Esophagus squamous epithelium (tissue), 5 donors: ENCODE results near the gene MAP2K5. TPM values are rescaled to one million over a fixed set of nuclear protein-coding genes. Genes with fewer than 3 reads are reported as not detected.

Experiments used
- DNase-seq: peaks from one replicate; lab custom pipeline; 2025; lab: John Stamatoyannopoulos, UW
- H3K27ac ChIP-seq, 4 donors: fragments of 200-600 bp; sonication (generic); one replicate each; pipeline ENCODE4 v1.5.1; 2016 to 2019; ENCODE audit warnings: mild to moderate bottlenecking in 1 of 4
- H3K27me3 ChIP-seq, 4 donors: fragments of 200-600 bp; sonication (generic); 1 replicate in 3 of 4; 2 replicates in 1 of 4; pipeline versions ENCODE4 v1.5.1 to v1.6.0; 2017 to 2021; ENCODE audit warnings: antibody characterized with exemption in 1 of 4
- H3K36me3 ChIP-seq, 3 donors: fragments of 200-600 bp; sonication (generic); one replicate each; pipeline ENCODE4 v1.5.1; 2016 to 2019
- H3K4me1 ChIP-seq, 3 donors: fragments of 200-600 bp; sonication (generic); one replicate each; pipeline ENCODE4 v1.5.1; 2017 to 2019
- H3K4me3 ChIP-seq, 4 donors: fragments of 200-600 bp; sonication (generic); 1 replicate in 3 of 4; 2 replicates in 1 of 4; pipeline ENCODE4 v1.5.1; 2016 to 2019; ENCODE audit warnings: mild to moderate bottlenecking in 2 of 4, moderate library complexity in 1 of 4
- H3K9me3 ChIP-seq, 3 donors: fragments of 200-600 bp; sonication (generic); one replicate each; pipeline ENCODE4 v1.5.1; 2016 to 2019
- POLR2A ChIP-seq, 4 donors: fragments of 450-650 bp; IDR thresholded peaks; one replicate each; pipeline ENCODE4 v1.6.1; 2017; ENCODE audit warnings: antibody characterized with exemption in 4 of 4, mild to moderate bottlenecking in 4 of 4, moderate library complexity in 3 of 4
- WGBS, 2 donors: methylation state at CpG; one replicate each; pipeline ENCODE4 v1.1.5; 2018; 5-methylcytosine and 5-hydroxymethylcytosine counted together
- intact Hi-C: fragments of 100-400 bp; cut with DNase I; formaldehyde crosslinking; loops from one replicate; pipeline ENCODE4 v1.15.0; 2022
- total RNA-seq, 4 donors: library from RNA; depleted of rRNA; stranded (reverse); fragments of >200 nt; gene quantifications; one replicate each; pipeline ENCODE4 v1.1.0, GENCODE V29; 2016
- TF ChIP-seq, protein P1 (sequence below), 6 experiments: fragments of 450-650 bp in 4 of 6; fragments of 200-600 bp in 2 of 6; sonication (generic) in 2 of 6; IDR thresholded peaks; one replicate each; pipeline ENCODE4 v1.5.1; 2016 to 2019; ENCODE audit warnings: antibody characterized with exemption in 6 of 6, mild to moderate bottlenecking in 4 of 6, moderate library complexity in 4 of 6
- donor health status: DM: yes; HTN: yes; CAD: no.

The MAP2K5 gene
- total RNA-seq, 4 donors from 2014 or later = 5.8 to 8.0 (median 7.0) TPM

DNA sequence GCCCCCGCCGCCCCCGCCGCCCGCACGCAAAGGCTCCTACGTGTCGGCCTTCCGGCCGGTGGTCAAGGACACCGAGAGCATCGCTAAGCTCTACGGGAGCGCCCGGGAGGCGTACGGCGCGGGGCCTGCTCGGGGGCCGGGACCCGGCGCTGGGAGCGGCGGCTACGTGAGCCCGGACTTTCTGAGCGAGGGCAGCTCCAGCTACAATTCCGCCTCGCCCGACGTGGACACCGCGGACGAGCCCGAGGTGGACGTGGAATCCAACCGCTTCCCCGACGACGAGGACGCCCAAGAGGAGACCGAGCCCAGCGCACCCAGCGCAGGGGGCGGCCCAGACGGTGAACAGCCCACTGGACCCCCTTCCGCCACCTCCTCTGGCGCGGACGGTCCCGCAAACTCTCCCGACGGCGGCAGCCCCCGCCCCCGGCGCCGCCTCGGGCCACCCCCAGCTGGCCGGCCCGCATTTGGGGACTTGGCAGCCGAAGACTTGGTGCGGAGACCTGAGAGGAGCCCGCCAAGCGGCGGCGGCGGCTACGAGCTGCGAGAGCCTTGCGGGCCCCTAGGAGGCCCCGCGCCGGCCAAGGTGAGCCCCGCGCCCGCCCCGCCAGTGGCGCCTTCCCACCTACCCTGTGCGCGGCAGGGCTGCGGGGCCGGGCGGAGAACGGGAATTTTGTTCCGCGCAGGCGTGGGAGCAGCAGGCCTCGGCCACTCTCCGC, 285.2 kb downstream of the MAP2K5 start:
- no peaks in the 10 kb centered on the region for H3K36me3 ChIP-seq
- TF ChIP-seq, protein P1, sequence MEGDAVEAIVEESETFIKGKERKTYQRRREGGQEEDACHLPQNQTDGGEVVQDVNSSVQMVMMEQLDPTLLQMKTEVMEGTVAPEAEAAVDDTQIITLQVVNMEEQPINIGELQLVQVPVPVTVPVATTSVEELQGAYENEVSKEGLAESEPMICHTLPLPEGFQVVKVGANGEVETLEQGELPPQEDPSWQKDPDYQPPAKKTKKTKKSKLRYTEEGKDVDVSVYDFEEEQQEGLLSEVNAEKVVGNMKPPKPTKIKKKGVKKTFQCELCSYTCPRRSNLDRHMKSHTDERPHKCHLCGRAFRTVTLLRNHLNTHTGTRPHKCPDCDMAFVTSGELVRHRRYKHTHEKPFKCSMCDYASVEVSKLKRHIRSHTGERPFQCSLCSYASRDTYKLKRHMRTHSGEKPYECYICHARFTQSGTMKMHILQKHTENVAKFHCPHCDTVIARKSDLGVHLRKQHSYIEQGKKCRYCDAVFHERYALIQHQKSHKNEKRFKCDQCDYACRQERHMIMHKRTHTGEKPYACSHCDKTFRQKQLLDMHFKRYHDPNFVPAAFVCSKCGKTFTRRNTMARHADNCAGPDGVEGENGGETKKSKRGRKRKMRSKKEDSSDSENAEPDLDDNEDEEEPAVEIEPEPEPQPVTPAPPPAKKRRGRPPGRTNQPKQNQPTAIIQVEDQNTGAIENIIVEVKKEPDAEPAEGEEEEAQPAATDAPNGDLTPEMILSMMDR (IDR thresholded peaks at IDR 0.05) = no peak
- TF ChIP-seq POLR2A (IDR thresholded peaks at IDR 0.05) = no peak
- no CpG with 5 or more reads among the region's 91 CpGs for WGBS, 2 donors
- no peaks in the 10 kb centered on the region for H3K9me3 ChIP-seq
- peaks cover 35 to 79% (median 61%) of the 10 kb centered on the region in 3 donors for H3K4me1 ChIP-seq
- H3K27ac ChIP-seq = no peak overlapping the region
- H3K4me3 ChIP-seq = peak overlapping the region; percentile 4 to 52 (median 20)
- no peak for DNase-seq
- intact Hi-C loops = no loop called here
- H3K27me3 ChIP-seq = peaks cover 50 to 100% (median 69%) of the 10 kb centered on the region in 4 donors

DNA sequence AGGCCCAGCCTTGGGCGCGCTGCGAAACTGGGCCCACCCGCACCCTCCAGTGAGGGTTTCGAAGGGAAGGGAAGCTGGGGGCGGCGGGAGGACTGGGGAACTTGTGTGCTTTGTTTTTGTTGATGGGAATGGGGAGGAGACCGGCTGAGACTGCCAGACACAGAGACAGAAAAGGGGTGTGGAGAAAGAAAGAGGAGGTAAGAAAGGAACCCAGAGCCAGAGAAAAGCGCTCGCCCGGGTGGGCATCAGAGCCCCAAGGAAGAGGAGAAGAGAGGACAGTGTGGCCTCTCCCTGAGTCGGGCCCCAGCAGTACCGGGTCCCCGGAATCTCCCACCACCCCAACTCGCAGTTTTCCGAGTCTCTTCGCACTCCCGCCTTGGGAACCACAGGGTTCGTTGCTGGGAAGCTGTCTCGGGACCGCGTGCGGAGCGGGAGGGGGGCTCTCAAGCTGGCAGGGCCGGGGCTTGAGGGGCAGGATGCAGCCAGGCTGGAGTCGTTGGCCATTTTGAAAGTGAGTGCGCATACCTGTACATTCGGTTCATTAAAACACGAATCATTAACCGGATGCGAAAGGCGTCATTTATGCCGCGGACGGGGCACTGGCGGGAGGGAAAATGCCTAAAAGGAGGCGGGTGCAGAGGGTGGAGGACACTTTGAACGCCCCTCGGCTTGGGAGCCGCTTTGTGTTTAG, 285.9 kb downstream of the MAP2K5 start:
- WGBS, 2 donors = 2 to 18% methylated on average over 21 to 32 of the region's 40 CpGs
- Histone ChIP-seq H3K9me3 (no peaks in the 10 kb centered on the region), H3K4me3 (peak overlapping the region; percentile 4 to 52 (median 20)), H3K27me3 (peaks cover 57 to 100% (median 73%) of the 10 kb centered on the region in 4 donors), H3K36me3 (no peaks in the 10 kb centered on the region), H3K4me1 (peaks cover 42 to 79% (median 61%) of the 10 kb centered on the region in 3 donors), H3K27ac (no peak overlapping the region)
- TF ChIP-seq, protein P1 (IDR thresholded peaks at IDR 0.05) = no peak
- TF ChIP-seq POLR2A (IDR thresholded peaks at IDR 0.05) = no peak
- intact Hi-C loops = no loop called here
- no peak for DNase-seq

GRCh38 chr15:67828969-67829646, 286.6 kb downstream of the MAP2K5 start:
- H3K4me3 ChIP-seq = peak overlapping the region in 3 of 4 donors; percentile 4 to 52 (median 34)
- TF ChIP-seq, protein P1 (IDR thresholded peaks at IDR 0.05) = no peak
- no peak for TF ChIP-seq POLR2A (IDR thresholded peaks at IDR 0.05)
- no peaks in the 10 kb centered on the region for H3K9me3 ChIP-seq
- H3K27me3 ChIP-seq = peaks cover 60 to 100% (median 73%) of the 10 kb centered on the region in 4 donors
- H3K36me3 ChIP-seq = no peaks in the 10 kb centered on the region
- H3K4me1 ChIP-seq = peaks cover 49 to 79% (median 61%) of the 10 kb centered on the region in 3 donors
- DNase-seq = no peak
- intact Hi-C loops = no loop called here
- 5 to 17% methylated on average over 43 to 46 of the region's 54 CpGs for WGBS, 2 donors
- H3K27ac ChIP-seq = no peak overlapping the region

GRCh38 chr15:67829647-67830504, 287.4 kb downstream of the MAP2K5 start:
- Histone ChIP-seq H3K27ac (no peak overlapping the region), H3K9me3 (no peaks in the 10 kb centered on the region), H3K36me3 (no peaks in the 10 kb centered on the region), H3K4me1 (peaks cover 55 to 79% (median 69%) of the 10 kb centered on the region in 3 donors), H3K4me3 (no peak overlapping the region), H3K27me3 (peaks cover 59 to 100% (median 72%) of the 10 kb centered on the region in 4 donors)
- TF ChIP-seq POLR2A (IDR thresholded peaks at IDR 0.05) = no peak
- TF ChIP-seq, protein P1 (IDR thresholded peaks at IDR 0.05) = no peak
- 48 to 64% methylated on average over 9 to 13 of the region's 68 CpGs for WGBS, 2 donors
- intact Hi-C loops = loop anchor here (10.0 kb wide), 1 partner anchor 885 kb away; no protein-coding TSS in a partner anchor
- DNase-seq = no peak
